ENCODE results near the gene RNF13.

The RNF13 gene

DNA sequence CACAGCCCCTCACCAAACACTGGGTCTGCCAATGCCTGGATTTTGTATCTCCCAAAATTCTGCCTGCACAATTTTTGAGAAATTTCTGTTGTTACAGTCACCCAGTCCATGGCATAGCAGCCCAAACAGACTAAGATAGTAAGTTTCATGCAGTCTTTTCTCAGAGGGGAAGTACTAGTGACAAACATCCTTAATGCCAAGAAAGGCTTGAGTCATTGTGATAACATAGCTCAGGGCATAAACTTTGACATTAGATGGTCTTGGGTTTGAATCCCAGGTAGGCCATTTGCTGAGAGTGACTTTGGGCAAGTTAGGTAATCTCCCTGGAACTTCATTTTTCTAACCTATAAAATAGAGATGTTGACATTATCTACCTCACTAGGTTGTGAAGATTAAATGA, 193.8 kb downstream of the RNF13 start:
- DNase-seq, result no peak

All from activated CD4-positive, alpha-beta T cell treated with anti-CD3 and anti-CD28 coated beads, Interleukin-2, Interleukin-6, amounts not matched to agents 100 ng/mL and 50 ng/mL, durations not matched to agents 16 hours and 8 hours (primary cell).